HG03439 (cell line): ENCODE measurements around the gene NPDC1.

Experiments used
- ATAC-seq: cut with Tn5 transposase; IDR thresholded peaks from one replicate; pipeline ENCODE4 v1.9.1; 2021; ENCODE audit warnings: mild to moderate bottlenecking, moderate library complexity; ENCODE audit not compliant: unreplicated experiment

Gene NPDC1

GRCh38 chr9:136996361-136997292 lies 49.4 kb downstream of the NPDC1 start, which contains the start of gene CLIC3:
TSS of gene CLIC3 (minus strand) at chr9:136996568. CDS start at chr9:136996543, 25 bp downstream.
- no peak for ATAC-seq

- ATAC-seq = no peak
These were observed 50.1 kb downstream of the NPDC1 start for GRCh38 chr9:136995772-136996311.

- ATAC-seq = no peak
These were observed 50.6 kb downstream of the NPDC1 start for GRCh38 chr9:136995362-136995761.

- ATAC-seq = no peak
These were observed 51.1 kb downstream of the NPDC1 start for GRCh38 chr9:136994888-136995230.

- no peak for ATAC-seq
These were observed 51.6 kb downstream of the NPDC1 start for GRCh38 chr9:136994180-136994887.

GRCh38 chr9:136992819-136993369 lies 53.1 kb downstream of the NPDC1 start:
- ATAC-seq = peak; percentile 9

GRCh38 chr9:136991993-136992818 lies 53.8 kb downstream of the NPDC1 start, which contains the start of gene PAXX:
TSS of gene PAXX (plus strand) at chr9:136992422. CDS start at chr9:136992444, 22 bp downstream.
- ATAC-seq = peak; percentile 64

GRCh38 chr9:136990242-136990911 lies 55.6 kb downstream of the NPDC1 start:
- ATAC-seq = no peak
